ENCODE measurements around the gene MICU1.

- TF ChIP-seq, protein P1, sequence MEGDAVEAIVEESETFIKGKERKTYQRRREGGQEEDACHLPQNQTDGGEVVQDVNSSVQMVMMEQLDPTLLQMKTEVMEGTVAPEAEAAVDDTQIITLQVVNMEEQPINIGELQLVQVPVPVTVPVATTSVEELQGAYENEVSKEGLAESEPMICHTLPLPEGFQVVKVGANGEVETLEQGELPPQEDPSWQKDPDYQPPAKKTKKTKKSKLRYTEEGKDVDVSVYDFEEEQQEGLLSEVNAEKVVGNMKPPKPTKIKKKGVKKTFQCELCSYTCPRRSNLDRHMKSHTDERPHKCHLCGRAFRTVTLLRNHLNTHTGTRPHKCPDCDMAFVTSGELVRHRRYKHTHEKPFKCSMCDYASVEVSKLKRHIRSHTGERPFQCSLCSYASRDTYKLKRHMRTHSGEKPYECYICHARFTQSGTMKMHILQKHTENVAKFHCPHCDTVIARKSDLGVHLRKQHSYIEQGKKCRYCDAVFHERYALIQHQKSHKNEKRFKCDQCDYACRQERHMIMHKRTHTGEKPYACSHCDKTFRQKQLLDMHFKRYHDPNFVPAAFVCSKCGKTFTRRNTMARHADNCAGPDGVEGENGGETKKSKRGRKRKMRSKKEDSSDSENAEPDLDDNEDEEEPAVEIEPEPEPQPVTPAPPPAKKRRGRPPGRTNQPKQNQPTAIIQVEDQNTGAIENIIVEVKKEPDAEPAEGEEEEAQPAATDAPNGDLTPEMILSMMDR (IDR thresholded peaks at IDR 0.05): no peak
- no peak for TF ChIP-seq SIN3A (IDR thresholded peaks at IDR 0.05; ENCODE audit: borderline replicate concordance, insufficient read depth, low read depth, low read length)
- no peak for TF ChIP-seq POLR2AphosphoS5 (IDR thresholded peaks at IDR 0.05; ENCODE audit: low read depth, low read length)
Measured at GRCh38 chr10:72470666-72471065, 155.2 kb downstream of the MICU1 start.
